Epithelial cell of esophagus (primary cell): ENCODE results near the gene PGC.

ENCODE experiments used
- DNase-seq: peaks from one replicate; pipeline ENCODE4 v3.0.0; 2010; ENCODE audit warnings: low read depth
- H3K4me3 ChIP-seq: 2 replicates; pipeline ENCODE4 v1.5.1; 2011; ENCODE audit warnings: mild to moderate bottlenecking, low read length, control low read depth
- CTCF ChIP-seq: IDR thresholded peaks from 2 replicates; pipeline ENCODE4 v1.5.1; 2011; ENCODE audit warnings: low read depth, mild to moderate bottlenecking, low read length, control low read depth, inconsistent platforms; ENCODE audit not compliant: insufficient read depth; ENCODE audit errors: missing control alignments

Gene PGC

GRCh38 chr6:41787219-41787917, 40.2 kb upstream of the PGC start, which contains the start of gene TOMM6:
TOMM6 (plus strand) TSS chr6:41787694; CDS start chr6:41787698, 4 bp downstream.
- peak within 1 kb of the TSS; percentile 97 for H3K4me3 ChIP-seq
- peak; percentile 70 for TF ChIP-seq CTCF
- DNase-seq = peak; percentile 97

- peak; percentile 37 for TF ChIP-seq CTCF
- peak overlapping the region; percentile 97 for H3K4me3 ChIP-seq
- peak; percentile 84 for DNase-seq
Measured at GRCh38 chr6:41786451-41787218, 39.4 kb upstream of the PGC start.

- TF ChIP-seq CTCF = no peak
- no peak for DNase-seq
- H3K4me3 ChIP-seq = peak overlapping the region; percentile 35
Measured at GRCh38 chr6:41785689-41786450, 38.7 kb upstream of the PGC start.

GRCh38 chr6:41785254-41785653, 38.1 kb upstream of the PGC start:
- H3K4me3 ChIP-seq = no peak overlapping the region
- TF ChIP-seq CTCF = no peak
- no peak for DNase-seq

GRCh38 chr6:41784581-41785171, 37.5 kb upstream of the PGC start:
- H3K4me3 ChIP-seq = no peak overlapping the region
- TF ChIP-seq CTCF = no peak

GRCh38 chr6:41783106-41783780, 36.0 kb upstream of the PGC start:
- no peak for TF ChIP-seq CTCF
- DNase-seq = no peak

More at GRCh38 chr6:41784581-41785171, 37.5 kb upstream of the PGC start:
- DNase-seq = peak; percentile 57

More at GRCh38 chr6:41783106-41783780, 36.0 kb upstream of the PGC start:
- no peak overlapping the region for H3K4me3 ChIP-seq
